ENCODE data around the gene PAK5. TPM values are rescaled to one million over a fixed set of nuclear protein-coding genes. Genes with fewer than 3 reads are reported as not detected.

Gene PAK5
- total and polyA plus RNA-seq, 2 donors (not counting 1 experiment from before 2014, with no cell fraction given) = not detected

DNA sequence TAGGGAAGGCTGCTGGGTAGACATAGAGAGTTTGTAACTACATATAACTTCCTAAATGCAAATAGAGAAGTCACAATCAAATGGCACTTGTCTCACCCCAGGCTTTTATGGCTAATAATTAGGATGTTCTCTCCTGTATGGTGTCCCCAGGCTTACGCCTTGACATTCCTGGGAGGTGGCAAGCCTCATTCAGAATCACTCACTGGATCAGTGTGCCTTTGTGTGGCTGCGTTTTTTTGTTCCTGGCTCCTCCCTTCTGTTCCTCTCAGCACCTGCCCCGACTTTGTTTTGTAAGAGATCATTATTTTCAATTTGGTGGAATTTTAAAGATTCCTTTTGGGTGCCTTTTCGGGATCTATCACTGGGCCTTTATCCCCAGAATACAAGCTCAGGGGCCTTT lies 318.8 kb downstream of the PAK5 start:
- Histone ChIP-seq H3K27ac (ENCODE audit: insufficient read depth, low read length) (no peak overlapping the region), H3K36me3 (ENCODE audit: control insufficient read depth, insufficient read depth, low read length) (no peaks in the 10 kb centered on the region), H3K79me2 (ENCODE audit: control insufficient read depth, insufficient read depth, low read length) (no peaks in the 10 kb centered on the region), H3K4me3 (replicated peaks in 1 of 4; ENCODE audit: control extremely low read depth in 1 of 4, insufficient read depth in 1 of 4, low read depth in 3 of 4, low read length in 4 of 4) (no peak overlapping the region), H2AFZ (ENCODE audit: low read length) (no peak overlapping the region), H3K27me3 (ENCODE audit: control insufficient read depth, insufficient read depth, low read length) (peaks cover 25% of the 10 kb centered on the region), H3K9ac (ENCODE audit: insufficient read depth, low read length) (no peak overlapping the region), H3K4me2 (ENCODE audit: extremely low read depth, insufficient read depth, low read length) (no peak overlapping the region), H4K20me1 (ENCODE audit: control insufficient read depth, extremely low read depth, insufficient read depth, low read length) (no peaks in the 10 kb centered on the region), H3K9me3 (ENCODE audit: control insufficient read depth, insufficient read depth, low read depth, low read length) (no peaks in the 10 kb centered on the region), H3K4me1 (ENCODE audit: control insufficient read depth, extremely low read depth, insufficient read depth, low read length) (no peaks in the 10 kb centered on the region)
- TF ChIP-seq, protein P1, sequence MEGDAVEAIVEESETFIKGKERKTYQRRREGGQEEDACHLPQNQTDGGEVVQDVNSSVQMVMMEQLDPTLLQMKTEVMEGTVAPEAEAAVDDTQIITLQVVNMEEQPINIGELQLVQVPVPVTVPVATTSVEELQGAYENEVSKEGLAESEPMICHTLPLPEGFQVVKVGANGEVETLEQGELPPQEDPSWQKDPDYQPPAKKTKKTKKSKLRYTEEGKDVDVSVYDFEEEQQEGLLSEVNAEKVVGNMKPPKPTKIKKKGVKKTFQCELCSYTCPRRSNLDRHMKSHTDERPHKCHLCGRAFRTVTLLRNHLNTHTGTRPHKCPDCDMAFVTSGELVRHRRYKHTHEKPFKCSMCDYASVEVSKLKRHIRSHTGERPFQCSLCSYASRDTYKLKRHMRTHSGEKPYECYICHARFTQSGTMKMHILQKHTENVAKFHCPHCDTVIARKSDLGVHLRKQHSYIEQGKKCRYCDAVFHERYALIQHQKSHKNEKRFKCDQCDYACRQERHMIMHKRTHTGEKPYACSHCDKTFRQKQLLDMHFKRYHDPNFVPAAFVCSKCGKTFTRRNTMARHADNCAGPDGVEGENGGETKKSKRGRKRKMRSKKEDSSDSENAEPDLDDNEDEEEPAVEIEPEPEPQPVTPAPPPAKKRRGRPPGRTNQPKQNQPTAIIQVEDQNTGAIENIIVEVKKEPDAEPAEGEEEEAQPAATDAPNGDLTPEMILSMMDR (conservative IDR thresholded peaks at IDR 0.05 in 1 of 2, IDR thresholded peaks at IDR 0.05 in 1 of 2; ENCODE audit: low read depth in 1 of 2, low read length in 2 of 2) = no peak
- no peak for TF ChIP-seq EZH2 (IDR thresholded peaks at IDR 0.05; ENCODE audit: low read length, missing control alignments)
- DNase-seq (ENCODE audit: low read depth in 2 of 2) = no peak

DNA sequence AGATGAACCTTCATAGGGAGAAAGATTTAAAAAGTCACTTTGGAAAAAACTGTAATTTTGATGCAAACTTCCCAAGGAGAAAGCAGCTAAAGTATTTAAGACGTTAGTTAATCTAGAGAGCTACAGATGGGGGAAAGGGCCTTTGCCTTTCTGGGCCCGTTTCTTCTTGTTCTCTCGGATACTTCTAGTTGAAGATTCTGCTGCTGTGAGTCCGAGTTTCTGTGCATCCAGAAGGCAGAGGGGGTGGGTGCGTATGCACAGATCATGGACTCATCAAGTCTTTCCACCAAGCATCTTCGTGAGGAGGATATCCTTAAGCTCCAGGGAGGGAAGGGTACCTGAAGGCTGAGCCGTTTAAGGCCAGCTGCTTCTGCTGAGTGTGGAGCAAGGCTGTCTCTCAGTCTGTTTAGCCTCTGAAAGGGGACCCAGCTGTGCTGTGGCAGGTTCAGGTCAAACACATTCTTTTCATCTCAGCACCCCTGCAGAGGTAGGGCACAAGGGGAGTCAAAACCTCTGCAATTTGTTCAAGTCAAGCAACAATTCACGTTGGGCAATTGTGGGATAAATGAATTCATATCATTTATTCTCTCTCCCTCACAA lies 320.2 kb downstream of the PAK5 start:
- H3K36me3 ChIP-seq (ENCODE audit: control insufficient read depth, insufficient read depth, low read length) = no peaks in the 10 kb centered on the region
- DNase-seq (ENCODE audit: low read depth in 2 of 2) = no peak
- H3K27me3 ChIP-seq (ENCODE audit: control insufficient read depth, insufficient read depth, low read length) = peaks cover 33% of the 10 kb centered on the region
- H3K4me1 ChIP-seq (ENCODE audit: control insufficient read depth, extremely low read depth, insufficient read depth, low read length) = no peaks in the 10 kb centered on the region
- H3K79me2 ChIP-seq (ENCODE audit: control insufficient read depth, insufficient read depth, low read length) = no peaks in the 10 kb centered on the region
- H3K9me3 ChIP-seq (ENCODE audit: control insufficient read depth, insufficient read depth, low read depth, low read length) = no peaks in the 10 kb centered on the region
- H3K9ac ChIP-seq (ENCODE audit: insufficient read depth, low read length) = no peak overlapping the region
- TF ChIP-seq, protein P1 (conservative IDR thresholded peaks at IDR 0.05 in 1 of 2, IDR thresholded peaks at IDR 0.05 in 1 of 2; ENCODE audit: low read depth in 1 of 2, low read length in 2 of 2) = no peak
- TF ChIP-seq EZH2 (IDR thresholded peaks at IDR 0.05; ENCODE audit: low read length, missing control alignments) = no peak
- H4K20me1 ChIP-seq (ENCODE audit: control insufficient read depth, extremely low read depth, insufficient read depth, low read length) = no peaks in the 10 kb centered on the region
- no peak overlapping the region for H3K27ac ChIP-seq (ENCODE audit: insufficient read depth, low read length)
- H3K4me2 ChIP-seq (ENCODE audit: extremely low read depth, insufficient read depth, low read length) = no peak overlapping the region
- no peak overlapping the region for H3K4me3 ChIP-seq (replicated peaks in 1 of 4; ENCODE audit: control extremely low read depth in 1 of 4, insufficient read depth in 1 of 4, low read depth in 3 of 4, low read length in 4 of 4)
- no peak overlapping the region for H2AFZ ChIP-seq (ENCODE audit: low read length)

DNA sequence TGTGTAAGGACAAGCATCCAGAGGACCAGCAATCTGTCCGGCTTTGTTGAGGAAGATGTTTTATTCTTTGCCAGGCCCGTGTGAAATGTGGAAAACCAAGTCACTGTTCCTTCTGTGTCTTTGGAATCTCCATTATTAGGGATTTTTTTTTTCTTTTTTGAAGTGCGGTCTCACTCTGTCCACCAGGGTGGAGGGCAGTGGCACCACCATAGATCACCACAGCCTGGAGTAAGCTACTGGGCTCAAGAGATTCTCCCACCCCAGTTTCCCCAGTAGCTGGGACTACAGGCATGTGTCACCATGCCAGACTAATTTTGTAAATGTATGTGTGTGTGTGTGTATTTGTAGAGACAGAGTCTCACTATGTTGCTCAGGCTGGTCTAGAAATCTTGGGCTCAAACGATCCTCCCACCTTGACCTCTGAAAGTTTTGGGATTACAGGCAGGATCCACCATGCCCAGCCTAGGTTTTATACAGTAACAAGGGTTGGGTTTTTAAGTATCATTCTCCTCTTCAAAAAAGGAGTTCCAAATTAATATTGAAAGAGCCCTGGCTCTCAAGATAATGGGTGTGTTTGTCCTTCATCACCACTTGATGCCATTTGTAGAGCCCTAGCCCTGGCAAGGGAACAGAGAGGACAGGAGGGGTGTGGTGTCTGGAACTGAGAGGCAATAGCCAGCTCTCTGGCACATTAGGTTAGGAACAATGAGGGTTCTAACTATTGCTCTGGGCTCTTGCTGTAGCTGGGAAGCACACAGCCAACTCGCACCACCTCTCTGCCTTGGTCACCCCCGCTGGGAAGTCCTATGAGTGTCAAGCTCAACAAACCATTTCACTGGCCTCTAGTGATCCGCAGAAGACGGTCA lies 321.3 kb downstream of the PAK5 start:
- Histone ChIP-seq H4K20me1 (ENCODE audit: control insufficient read depth, extremely low read depth, insufficient read depth, low read length) (no peaks in the 10 kb centered on the region), H3K36me3 (ENCODE audit: control insufficient read depth, insufficient read depth, low read length) (no peaks in the 10 kb centered on the region), H3K79me2 (ENCODE audit: control insufficient read depth, insufficient read depth, low read length) (no peaks in the 10 kb centered on the region), H3K9me3 (ENCODE audit: control insufficient read depth, insufficient read depth, low read depth, low read length) (no peaks in the 10 kb centered on the region), H3K4me1 (ENCODE audit: control insufficient read depth, extremely low read depth, insufficient read depth, low read length) (no peaks in the 10 kb centered on the region), H2AFZ (ENCODE audit: low read length) (no peak overlapping the region), H3K27me3 (ENCODE audit: control insufficient read depth, insufficient read depth, low read length) (peaks cover 34% of the 10 kb centered on the region), H3K27ac (ENCODE audit: insufficient read depth, low read length) (no peak overlapping the region), H3K4me2 (ENCODE audit: extremely low read depth, insufficient read depth, low read length) (no peak overlapping the region), H3K4me3 (replicated peaks in 1 of 4; ENCODE audit: control extremely low read depth in 1 of 4, insufficient read depth in 1 of 4, low read depth in 3 of 4, low read length in 4 of 4) (no peak overlapping the region), H3K9ac (ENCODE audit: insufficient read depth, low read length) (no peak overlapping the region)
- no peak for DNase-seq (ENCODE audit: low read depth in 2 of 2)
- TF ChIP-seq EZH2 (IDR thresholded peaks at IDR 0.05; ENCODE audit: low read length, missing control alignments) = no peak
- TF ChIP-seq, protein P1 (conservative IDR thresholded peaks at IDR 0.05 in 1 of 2, IDR thresholded peaks at IDR 0.05 in 1 of 2; ENCODE audit: low read depth in 1 of 2, low read length in 2 of 2) = no peak
